IPS DF 6.9 (cell line): ENCODE measurements around the gene NEURL1.
"Not testable (repeated sequence)": the region's sequence is repeated elsewhere in the genome, so short reads cannot be mapped to it uniquely, and the experiment has no call there.

Experiments
- DNase-seq: peaks from one replicate; pipeline ENCODE4 v3.0.0-alpha.2; 2013; ENCODE audit warnings: low read depth, low spot score
- H3K27ac ChIP-seq: one replicate; pipeline ENCODE4 v1.5.1; 2013; ENCODE audit warnings: low read length, control low read depth
- H3K27me3 ChIP-seq: 2 replicates; pipeline ENCODE4 v1.6.1; 2013; ENCODE audit warnings: mild to moderate bottlenecking, low read length; ENCODE audit not compliant: control insufficient read depth, insufficient read depth
- H3K36me3 ChIP-seq: 2 replicates; pipeline ENCODE4 v1.6.1; 2013; ENCODE audit warnings: low read length; ENCODE audit not compliant: control insufficient read depth, insufficient read depth
- H3K4me1 ChIP-seq: 2 replicates; pipeline ENCODE4 v1.6.1; 2013; ENCODE audit warnings: low read length; ENCODE audit not compliant: control insufficient read depth, insufficient read depth
- H3K4me3 ChIP-seq: 2 replicates; pipeline ENCODE4 v1.5.1; 2013; ENCODE audit warnings: mild to moderate bottlenecking, low read length
- H3K9me3 ChIP-seq: 2 replicates; pipeline ENCODE4 v1.6.1; 2013; ENCODE audit warnings: low read length, inconsistent platforms; ENCODE audit not compliant: control insufficient read depth, insufficient read depth
- WGBS: extraction: QIAGEN DNeasy Blood & Tissue Kit; methylation state at CpG from one replicate; pipeline ENCODE4 v1.1.7; 2013; ENCODE audit warnings: mixed read lengths, missing lambda C conversion rate; ENCODE audit not compliant: insufficient read length, insufficient coverage; 5-methylcytosine and 5-hydroxymethylcytosine counted together

NEURL1 gene

GRCh38 chr10:103606097-103606438, 112.6 kb downstream of the NEURL1 start:
- no CpG with 5 or more reads among the region's 1 CpG for WGBS
- not testable (repeated sequence) for H3K36me3 ChIP-seq, H3K27ac ChIP-seq, H3K4me3 ChIP-seq, H3K4me1 ChIP-seq, DNase-seq, H3K9me3 ChIP-seq, H3K27me3 ChIP-seq

- not testable (repeated sequence) for H3K36me3 ChIP-seq, H3K4me3 ChIP-seq, H3K4me1 ChIP-seq, DNase-seq, H3K27me3 ChIP-seq, H3K9me3 ChIP-seq, H3K27ac ChIP-seq
- WGBS = no CpG with 5 or more reads among the region's 32 CpGs
Observed at GRCh38 chr10:103607051-103607450, 113.5 kb downstream of the NEURL1 start.

- no CpG with 5 or more reads among the region's 11 CpGs for WGBS
- not testable (repeated sequence) for H3K9me3 ChIP-seq, DNase-seq, H3K4me1 ChIP-seq, H3K27ac ChIP-seq, H3K27me3 ChIP-seq, H3K36me3 ChIP-seq, H3K4me3 ChIP-seq
Observed at GRCh38 chr10:103608056-103608455, 114.6 kb downstream of the NEURL1 start.

GRCh38 chr10:103609231-103610082, 116.0 kb downstream of the NEURL1 start:
- Histone ChIP-seq H3K27ac (no peak overlapping the region), H3K4me3 (no peak overlapping the region), H3K9me3 (no peaks in the 10 kb centered on the region), H3K27me3 (no peaks in the 10 kb centered on the region), H3K4me1 (no peaks in the 10 kb centered on the region), H3K36me3 (no peaks in the 10 kb centered on the region)
- DNase-seq = no peak
- WGBS = no CpG with 5 or more reads among the region's 8 CpGs

DNA sequence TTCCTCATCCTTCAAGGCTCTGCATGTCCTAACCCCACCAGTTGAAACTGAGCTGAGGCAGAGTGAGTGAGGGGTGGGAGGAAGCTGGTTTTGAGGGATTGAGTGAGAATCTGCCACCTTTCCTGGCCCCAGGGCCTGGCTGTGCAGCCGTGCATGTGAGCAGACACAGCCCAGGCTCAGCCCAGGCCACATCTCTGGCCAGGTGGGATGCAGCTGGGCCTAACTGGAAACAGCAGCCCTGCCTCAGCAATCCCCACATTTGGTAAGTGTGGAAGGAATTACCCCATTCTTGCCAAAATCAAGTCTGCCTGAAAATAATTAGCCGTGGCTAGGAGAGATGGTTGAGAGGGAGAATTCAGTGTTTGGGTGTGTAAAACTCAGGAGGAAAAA, 116.6 kb downstream of the NEURL1 start:
- H3K27ac ChIP-seq = no peak overlapping the region
- no peaks in the 10 kb centered on the region for H3K4me1 ChIP-seq
- no peak overlapping the region for H3K4me3 ChIP-seq
- DNase-seq = no peak
- H3K27me3 ChIP-seq = no peaks in the 10 kb centered on the region
- H3K36me3 ChIP-seq = no peaks in the 10 kb centered on the region
- no peaks in the 10 kb centered on the region for H3K9me3 ChIP-seq
- WGBS = no CpG with 5 or more reads among the region's 2 CpGs

DNA sequence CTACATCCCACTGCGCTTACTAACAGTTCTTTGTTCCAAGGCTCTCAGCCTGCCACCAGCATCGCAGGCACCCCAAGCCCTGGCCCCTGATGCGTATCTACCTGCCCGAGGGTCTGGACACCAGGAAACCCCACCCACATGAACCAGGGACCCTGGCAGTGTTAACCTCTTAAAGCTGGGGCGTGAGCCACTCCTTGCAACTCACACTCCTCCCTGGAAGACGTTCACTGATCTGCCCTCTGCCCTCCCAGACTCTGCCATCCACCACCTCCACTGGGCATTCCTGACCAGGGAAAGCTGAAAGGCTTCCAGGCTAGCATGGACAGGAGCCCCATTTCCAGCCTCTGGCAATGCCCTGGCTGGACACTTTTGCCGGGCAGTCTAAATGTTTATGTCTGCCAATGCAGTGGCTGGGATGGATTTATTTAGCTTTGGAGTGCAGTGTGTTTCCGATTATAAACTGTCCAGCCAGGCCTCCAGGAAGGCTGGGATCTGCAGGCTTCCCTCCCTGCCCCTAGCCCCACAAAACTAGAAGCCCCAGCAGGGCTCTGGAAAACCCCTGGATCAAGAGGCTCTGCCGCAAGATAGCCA, 117.5 kb downstream of the NEURL1 start:
- WGBS = no CpG with 5 or more reads among the region's 9 CpGs
- Histone ChIP-seq H3K36me3 (no peaks in the 10 kb centered on the region), H3K27ac (no peak overlapping the region), H3K27me3 (no peaks in the 10 kb centered on the region), H3K4me3 (no peak overlapping the region), H3K4me1 (no peaks in the 10 kb centered on the region), H3K9me3 (no peaks in the 10 kb centered on the region)
- DNase-seq = no peak

- Histone ChIP-seq H3K27me3 (no peaks in the 10 kb centered on the region), H3K27ac (no peak overlapping the region), H3K9me3 (no peaks in the 10 kb centered on the region), H3K4me3 (no peak overlapping the region), H3K36me3 (no peaks in the 10 kb centered on the region), H3K4me1 (peaks cover 2% of the 10 kb centered on the region; the same call in 1 of the 2 replicates)
- no peak for DNase-seq
- no CpG with 5 or more reads among the region's 17 CpGs for WGBS
Observed at GRCh38 chr10:103612462-103613365, 119.2 kb downstream of the NEURL1 start.

DNA sequence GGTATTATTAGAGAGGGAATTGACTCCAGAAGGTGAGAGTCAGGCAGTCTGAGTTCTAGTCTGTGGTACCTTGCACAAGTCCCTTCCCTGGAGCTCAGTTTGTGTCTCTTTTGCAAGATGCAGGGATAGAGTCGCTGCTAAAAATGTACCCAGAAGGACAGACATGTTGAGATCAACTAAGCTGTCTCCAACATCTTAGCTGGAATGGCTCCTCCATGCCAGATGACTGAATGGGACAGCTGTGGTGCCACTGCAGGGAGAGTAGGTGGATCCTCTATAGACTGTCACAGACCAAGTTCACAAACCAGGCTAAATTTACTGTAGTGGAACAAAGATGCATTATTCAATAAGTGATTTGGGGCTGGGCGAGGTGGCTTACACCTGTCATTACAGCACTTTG, 120.1 kb downstream of the NEURL1 start:
- no peak for DNase-seq
- Histone ChIP-seq H3K27ac (no peak overlapping the region), H3K36me3 (no peaks in the 10 kb centered on the region), H3K4me1 (peaks cover 2% of the 10 kb centered on the region; the same call in 1 of the 2 replicates), H3K9me3 (no peaks in the 10 kb centered on the region), H3K4me3 (no peak overlapping the region), H3K27me3 (no peaks in the 10 kb centered on the region)
- no CpG with 5 or more reads among the region's 2 CpGs for WGBS

DNA sequence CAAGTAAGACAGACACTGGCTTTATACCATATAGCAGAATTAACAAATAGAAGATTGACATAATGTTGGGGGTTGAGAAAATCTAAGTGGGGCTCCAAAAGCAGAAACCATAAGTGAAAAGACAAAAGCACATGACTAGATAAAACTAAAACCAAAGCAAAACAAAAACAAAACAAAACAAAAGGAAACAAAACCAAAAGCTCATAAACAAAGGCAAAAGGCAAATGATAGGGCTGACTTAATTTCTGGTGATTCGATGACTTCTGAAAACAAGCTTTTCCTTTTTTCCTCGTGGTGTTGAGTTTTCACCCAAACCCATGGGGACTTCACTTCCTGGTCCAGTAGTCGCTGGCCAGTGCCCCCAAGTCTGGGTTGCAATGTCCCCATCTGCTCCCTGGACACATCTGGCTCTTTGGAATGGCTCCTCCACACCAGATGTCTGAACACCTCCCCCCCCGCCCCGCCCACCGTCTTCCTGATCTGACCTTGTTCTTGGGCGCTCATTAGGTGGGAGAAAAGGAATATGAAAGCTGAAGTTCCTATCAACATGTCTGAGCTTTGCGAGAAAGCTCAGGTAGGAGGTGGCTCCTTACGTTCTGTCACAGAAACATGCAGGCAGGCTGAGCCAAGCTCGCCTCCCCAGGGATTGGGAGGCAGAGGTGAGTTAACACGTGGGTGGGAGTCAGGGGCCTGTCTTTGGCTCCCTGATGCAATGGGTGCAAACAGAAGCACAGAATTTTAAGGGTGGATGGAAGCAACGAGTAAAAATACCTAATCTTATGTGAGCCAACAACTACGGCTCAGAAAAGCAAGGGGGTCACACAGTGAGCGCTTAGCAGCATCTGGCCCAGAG, 121.0 kb downstream of the NEURL1 start:
- Histone ChIP-seq H3K27ac (no peak overlapping the region), H3K36me3 (no peaks in the 10 kb centered on the region), H3K9me3 (no peaks in the 10 kb centered on the region), H3K27me3 (no peaks in the 10 kb centered on the region), H3K4me3 (no peak overlapping the region), H3K4me1 (peaks cover 2% of the 10 kb centered on the region; the same call in 1 of the 2 replicates)
- WGBS = no CpG with 5 or more reads among the region's 14 CpGs
- no peak for DNase-seq
